HG03575 (cell line): ENCODE results near the gene JARID2.

Source experiments
- ATAC-seq: cut with Tn5 transposase; IDR thresholded peaks from one replicate; pipeline ENCODE4 v1.9.1; 2021; ENCODE audit not compliant: unreplicated experiment, insufficient number of reproducible peaks, low FRiP score; ENCODE audit errors: extremely low read depth

The JARID2 gene

DNA sequence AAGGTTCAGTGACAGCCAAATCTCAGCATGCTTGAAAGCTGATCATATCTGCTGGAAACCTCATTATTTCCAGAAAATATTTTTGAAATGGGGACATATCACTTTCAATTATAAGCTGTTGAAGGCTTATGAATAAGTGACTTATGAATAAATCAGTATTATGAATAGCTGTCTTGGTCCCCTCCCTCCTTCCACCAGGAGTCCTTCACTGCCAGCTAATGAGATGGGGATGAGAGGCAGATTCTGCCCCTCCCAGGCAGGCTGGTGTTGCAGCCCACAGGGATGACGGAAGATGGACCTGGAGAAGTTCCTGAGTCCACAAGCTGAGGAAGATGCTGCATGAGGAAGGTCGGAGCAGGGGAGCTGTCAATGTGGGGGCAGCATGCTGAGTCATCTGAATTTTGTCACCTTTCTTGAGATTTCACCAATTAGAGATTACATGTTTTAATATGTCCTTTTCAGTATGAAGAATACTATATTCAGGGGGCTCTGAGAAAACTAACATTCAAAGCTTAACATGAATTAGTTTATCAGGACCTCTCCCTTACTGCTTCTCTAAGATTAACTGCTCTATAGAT is 304.8 kb downstream of the JARID2 start:
- no peak for ATAC-seq

DNA sequence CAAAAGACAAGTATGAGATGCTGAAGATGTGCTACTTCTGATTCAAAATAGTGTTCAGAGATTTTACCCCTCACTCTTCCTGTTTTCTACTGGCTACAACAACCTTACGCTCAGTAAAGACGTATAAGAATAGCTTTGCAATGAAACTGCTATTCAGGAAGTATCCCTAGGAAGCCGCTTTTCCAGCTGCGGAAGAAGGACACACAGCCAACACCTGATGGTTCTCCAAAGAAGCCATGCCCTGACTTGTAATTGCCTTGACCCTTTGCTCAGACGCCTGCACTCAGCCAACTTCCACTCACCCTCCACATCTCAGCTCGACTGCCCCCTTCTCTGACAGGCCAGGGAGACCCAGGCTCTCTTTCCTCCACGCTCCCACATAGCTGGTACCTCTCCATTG is 305.4 kb downstream of the JARID2 start:
- no peak for ATAC-seq

DNA sequence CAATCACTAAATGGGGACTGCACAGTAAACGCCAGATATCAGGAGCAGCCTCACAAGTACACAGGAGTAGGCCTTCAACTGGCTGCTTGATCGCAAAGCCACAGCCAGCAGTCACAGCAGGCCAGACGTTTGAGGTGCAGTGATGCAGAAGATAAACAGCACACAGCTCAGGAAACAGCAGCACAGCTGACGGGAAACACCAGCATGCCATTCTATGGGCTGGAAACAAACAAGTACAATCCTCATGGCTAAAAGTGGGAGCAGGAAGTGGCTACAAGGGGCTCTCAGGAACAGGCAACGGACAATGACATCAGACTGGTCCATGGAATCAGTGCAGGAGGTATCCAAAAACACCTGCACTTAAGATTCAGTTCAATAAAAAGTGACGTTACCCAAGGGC is 305.9 kb downstream of the JARID2 start:
- ATAC-seq, result no peak

DNA sequence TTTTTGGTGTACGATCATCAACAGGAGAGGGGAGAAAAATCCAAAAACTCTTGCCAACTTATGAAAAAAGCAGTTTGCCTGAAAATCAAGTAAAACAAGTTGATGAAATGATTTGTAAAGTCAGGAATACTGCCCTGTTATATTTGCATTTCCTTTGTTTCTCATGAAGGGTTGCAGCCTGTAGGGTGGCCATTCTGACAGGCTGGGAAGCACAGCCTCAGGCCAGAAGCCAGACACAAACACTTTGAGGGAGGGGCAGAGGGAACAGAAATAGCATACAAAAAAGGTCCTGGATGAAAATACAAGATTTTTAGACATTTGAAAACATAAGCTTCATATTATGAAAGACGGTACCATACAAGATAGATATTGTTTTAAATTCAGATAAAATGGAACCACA is 307.2 kb downstream of the JARID2 start:
- no peak for ATAC-seq

DNA sequence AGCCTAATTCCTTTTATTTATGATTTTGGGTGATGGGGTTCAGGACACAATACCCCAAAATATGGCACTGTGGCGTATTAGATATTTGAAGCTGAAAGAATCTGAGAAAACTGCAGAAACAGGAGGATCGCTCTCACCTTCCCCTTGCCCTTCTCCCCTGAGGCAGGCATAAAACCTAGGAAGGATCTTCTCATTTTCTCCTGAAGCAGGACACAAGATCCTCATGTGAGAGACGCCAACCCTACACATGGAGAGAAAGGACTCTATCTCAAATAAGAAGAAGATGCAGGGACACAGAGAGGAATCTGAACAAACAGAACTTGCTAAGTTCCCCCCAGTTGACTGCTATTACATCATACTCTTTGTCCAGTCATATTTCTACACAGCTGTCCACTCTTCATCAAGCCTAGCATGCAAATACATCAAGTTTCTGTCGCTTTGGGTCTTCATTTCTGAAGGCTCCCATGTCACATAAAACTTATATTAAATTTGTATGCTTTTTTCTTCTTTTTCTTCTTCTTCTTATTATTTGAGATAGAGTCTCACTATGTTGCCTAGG is 307.9 kb downstream of the JARID2 start:
- ATAC-seq, result no peak

DNA sequence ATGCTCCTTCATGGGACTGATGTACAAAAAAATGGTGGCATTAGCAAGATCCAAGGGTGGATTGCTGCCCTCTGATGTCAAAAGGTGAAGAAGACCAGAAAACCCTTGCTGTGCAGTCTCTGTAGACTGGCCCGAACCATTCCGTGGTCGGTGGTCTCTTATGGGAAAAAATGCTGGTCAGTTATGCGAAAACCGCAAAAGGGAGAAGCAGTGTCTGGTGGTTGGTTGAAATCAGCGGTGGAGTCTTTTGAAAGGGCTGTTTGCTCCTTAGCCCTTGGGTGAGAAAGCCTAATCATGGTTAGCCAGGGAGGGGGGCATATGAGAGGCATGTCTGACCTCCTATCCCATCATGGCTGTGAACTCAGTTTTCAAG is 308.8 kb downstream of the JARID2 start:
- ATAC-seq, result no peak

DNA sequence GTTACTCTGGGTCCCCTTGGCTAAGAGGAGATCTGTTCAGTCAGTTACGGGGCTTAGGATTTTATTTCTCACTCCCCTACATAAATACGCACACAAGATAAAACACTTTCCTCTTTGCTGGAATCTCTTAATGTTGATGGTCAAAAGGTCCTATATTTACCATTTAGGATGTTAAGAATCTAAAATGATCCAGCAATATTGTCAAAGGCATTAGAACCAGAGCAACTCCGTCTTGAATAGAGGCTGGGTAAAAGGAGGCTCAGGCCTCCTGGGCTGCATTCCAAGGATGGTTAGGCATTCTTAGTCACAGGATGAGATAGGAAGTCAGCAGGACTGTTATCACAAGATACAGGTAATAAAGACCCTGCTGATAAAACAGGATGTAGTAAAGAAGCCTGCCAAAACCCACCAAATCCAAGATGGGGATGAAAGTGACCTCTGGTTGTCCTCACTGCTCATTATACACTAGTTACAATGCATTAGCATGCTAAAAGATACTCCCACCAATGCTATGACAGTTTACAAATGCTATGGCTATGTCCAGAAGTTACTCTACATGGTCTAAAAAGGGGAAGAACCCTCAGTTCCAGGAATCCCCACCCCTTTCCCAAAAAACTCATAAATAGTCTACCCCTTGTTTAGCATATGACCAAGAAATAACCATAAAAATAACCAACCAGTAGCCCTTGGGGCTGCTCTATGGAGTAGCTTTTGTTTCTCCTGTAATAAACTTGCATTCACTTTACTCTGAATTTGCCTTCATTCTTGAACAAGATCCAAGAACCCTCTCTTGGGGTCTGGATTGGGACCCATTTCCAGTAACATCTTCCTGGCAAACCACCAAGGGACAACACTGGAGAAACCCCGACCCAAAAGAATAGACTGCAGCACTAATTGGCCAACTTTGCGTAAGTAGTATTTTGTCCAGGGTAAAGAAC is 309.5 kb downstream of the JARID2 start:
- ATAC-seq, result no peak

DNA sequence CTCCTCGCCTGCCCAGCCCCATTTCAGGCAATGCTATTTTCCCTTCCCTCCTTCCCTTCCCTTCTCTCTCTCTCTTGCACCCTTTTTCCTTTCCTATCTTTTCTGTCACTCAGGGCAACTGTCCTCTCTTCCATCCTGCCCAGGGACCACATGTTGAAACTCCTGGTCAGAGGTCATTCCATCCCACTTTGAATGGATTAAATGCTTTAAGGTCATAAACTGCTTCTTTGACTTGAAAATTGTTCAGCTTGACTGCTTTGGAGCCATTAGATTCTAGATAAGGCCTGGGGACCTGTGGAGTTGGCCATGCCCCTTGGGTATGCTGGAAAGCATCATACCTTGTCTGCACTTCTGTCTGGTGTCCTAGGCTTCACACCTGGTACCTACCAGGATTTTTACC is 310.8 kb downstream of the JARID2 start:
- no peak for ATAC-seq

DNA sequence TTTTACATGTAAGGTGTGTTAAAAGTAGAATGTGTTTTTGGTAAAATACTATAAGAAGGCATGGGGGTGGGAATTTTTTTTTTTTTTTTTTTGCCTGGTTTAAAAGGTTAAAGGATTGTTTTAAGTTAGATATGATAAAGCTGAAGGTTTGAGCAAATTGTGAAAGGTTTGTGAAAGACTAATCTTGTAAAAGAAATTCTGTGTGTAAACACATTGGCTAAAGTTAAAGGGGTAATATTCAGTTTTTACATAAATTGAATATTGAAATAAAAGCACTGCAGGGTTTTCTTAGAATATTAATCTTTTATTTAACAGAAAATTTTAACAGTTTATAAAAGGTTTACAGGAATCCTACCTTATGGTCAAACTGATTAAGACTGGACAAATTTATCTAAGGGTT is 311.3 kb downstream of the JARID2 start:
- ATAC-seq, result no peak

DNA sequence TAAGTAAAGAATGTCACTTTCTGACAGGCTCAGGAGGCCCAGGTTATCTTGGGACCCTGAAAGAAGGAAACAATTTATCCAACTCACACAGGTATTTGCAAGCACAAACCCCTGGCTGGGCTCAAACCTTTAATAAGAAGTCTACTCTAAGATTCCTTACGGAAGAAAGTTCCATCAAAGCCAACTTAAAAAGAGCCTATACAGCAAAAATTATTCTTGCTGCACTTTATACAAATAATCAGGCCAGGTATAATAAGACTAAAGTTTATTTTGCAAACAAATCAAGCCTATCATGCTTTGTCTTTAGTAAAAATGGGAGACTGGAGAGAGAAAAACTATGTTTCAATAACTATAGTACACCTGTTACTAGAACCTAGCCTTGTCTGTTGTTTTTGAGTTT is 314.8 kb downstream of the JARID2 start:
- no peak for ATAC-seq

DNA sequence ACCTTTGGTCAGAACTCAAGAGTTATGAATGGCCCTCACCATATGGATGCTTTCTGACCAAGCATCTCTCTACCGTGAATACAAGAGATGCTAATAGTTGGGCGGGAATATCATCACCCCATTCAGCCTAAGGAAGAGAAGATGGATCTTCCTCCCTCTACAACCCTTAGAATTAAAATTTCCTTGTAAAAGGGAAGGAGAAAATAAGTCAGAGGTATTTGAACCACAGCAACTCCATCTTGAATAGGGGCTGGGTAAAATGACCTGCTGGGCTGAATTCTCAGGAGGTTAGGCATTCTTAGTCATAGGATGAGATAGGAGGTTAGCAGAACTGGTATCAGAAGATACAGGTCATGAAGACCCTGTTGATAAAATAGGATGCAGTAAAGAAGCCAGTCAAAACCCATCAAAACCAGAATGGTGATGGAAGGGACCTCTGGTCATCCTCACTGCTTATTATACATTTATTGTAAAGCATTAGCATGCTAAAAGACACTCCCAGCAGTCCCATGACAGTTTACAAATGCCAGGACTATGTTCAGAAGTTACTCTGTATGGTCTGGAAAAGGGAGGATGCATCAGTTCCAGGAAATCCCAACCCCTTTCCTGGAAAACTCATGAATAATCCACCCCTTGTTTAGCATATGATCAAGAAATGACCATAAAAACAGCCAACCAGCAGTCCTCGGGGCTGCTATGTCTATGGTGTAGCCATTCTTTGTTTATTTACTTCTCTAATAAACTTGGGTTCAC is 315.8 kb downstream of the JARID2 start:
- ATAC-seq, result no peak

DNA sequence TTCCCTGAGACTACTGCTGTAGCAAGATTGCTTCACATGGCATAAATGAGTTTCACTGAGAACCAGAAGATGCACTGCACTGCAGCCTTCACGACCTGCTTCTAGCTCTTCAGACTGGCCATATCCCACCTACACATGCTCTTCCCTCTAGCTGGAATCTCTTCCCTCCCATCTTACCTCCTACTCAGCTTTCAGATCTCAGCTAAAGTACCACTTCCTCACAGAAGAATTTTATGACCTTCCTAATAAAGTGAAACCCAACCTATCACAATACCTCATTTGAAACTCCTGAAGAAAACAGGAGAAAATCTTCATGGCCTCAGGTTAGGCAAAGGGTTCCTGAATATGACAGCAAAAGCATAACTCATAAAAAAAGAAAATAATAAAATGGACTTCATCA is 317.1 kb downstream of the JARID2 start:
- no peak for ATAC-seq

DNA sequence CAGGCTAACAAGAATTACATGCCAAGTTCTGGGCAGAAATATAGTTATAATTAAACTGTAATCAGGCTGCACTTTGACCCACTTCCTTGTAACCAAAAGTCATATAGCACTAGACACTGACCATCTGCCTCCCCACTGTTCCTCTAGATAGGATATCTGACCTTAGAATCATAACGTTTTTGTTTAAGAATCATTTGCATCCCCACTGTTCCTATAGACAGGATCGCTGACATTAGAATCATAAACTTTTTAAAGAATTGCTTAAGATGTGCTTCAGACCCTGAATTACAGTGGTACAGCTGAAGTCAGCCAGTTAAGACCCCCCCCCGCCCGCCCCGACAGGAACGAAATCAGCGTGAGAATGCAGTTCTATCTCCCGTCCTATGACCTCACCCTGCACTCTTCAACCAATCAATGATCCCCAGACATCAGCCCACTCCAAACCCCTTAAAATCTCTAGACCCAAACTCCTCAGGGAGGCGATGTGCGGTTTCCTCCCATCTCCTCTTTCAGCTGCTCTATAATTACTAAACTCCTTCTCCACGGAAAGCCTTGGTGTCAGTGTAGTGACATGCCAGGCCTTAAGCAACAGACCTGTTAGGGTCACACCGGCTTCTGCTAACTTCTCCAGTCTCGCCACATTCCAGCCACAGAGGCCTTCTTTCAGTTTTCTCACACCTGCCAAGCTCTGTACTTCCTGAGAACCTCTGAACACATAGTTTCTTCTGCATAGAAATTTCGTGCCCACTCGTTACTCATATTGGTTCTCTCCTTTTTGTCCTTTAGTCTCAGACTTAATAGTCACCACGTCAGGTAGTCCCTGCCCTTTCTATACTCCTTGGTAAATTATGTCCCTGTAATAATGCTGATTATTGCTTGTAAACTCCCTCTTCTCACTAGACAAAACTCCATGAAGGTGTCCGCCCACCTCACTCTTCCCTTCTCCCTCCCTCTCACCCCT is 323.4 kb downstream of the JARID2 start:
- ATAC-seq, result no peak

DNA sequence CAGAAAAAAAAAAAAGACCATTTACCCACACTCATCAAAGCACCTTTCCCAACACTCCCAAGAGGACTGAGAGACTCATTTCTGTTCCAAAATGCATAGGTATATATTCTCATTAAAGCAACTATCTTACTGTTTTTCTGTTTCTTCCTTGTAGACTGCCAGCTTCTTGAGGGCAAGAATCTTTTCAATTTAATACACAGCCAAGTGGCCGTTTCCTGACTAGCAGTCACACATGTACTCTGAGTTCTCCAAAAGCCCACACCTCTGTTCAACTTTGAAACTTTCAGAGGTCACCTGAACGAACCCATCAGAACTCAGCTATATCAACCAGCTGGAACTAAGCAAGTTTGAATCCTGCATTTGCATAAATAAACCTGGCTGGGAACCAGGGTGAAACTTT is 324.3 kb downstream of the JARID2 start:
- no peak for ATAC-seq
